Vagina (tissue), 2 donors: ENCODE data around the gene P2RX5. TPM values are rescaled to one million over a fixed set of nuclear protein-coding genes. Genes with fewer than 3 reads are reported as not detected.

Source experiments
- DNase-seq, 2 donors: peaks; one replicate each; pipeline ENCODE4 v3.0.0-alpha.2; 2017; ENCODE audit errors: extremely low spot score in 2 of 2
- H3K27ac ChIP-seq: fragments of 200-600 bp; sonication (generic); one replicate; pipeline ENCODE4 v1.5.1; 2019
- H3K27me3 ChIP-seq: fragments of 200-600 bp; sonication (generic); one replicate; pipeline ENCODE4 v1.5.1; 2019
- H3K36me3 ChIP-seq, 2 donors: fragments of 200-600 bp; sonication (generic); one replicate each; pipeline ENCODE4 v1.5.1; 2017 to 2019
- H3K4me1 ChIP-seq: fragments of 200-600 bp; sonication (generic); one replicate; pipeline ENCODE4 v1.5.1; 2019
- H3K4me3 ChIP-seq, 2 donors: fragments of 200-600 bp; sonication (generic); 1 replicate in 1 of 2; 2 replicates in 1 of 2; pipeline ENCODE4 v1.5.1; 2016 to 2019
- H3K9me3 ChIP-seq: fragments of 200-600 bp; sonication (generic); one replicate; pipeline ENCODE4 v1.5.1; 2019
- POLR2A ChIP-seq, 2 donors: fragments of 450-650 bp; IDR thresholded peaks; one replicate each; pipeline ENCODE4 v1.6.1; 2017; ENCODE audit warnings: antibody characterized with exemption in 2 of 2, mild to moderate bottlenecking in 2 of 2, moderate library complexity in 2 of 2
- POLR2AphosphoS5 ChIP-seq, 2 donors: sonication (generic); formaldehyde crosslinking; IDR thresholded peaks; one replicate each; pipeline ENCODE4 v1.9.0; 2017; ENCODE audit warnings: antibody characterized with exemption in 2 of 2, mild to moderate bottlenecking in 2 of 2, low read depth in 1 of 2; ENCODE audit not compliant: insufficient read depth in 1 of 2
- intact Hi-C: fragments of 100-400 bp; cut with DNase I; formaldehyde crosslinking; loops from one replicate; pipeline ENCODE4 v1.15.1; 2023
- total RNA-seq: library from RNA; depleted of rRNA; stranded (reverse); fragments of >200 nt; gene quantifications from one replicate; pipeline ENCODE4 v1.2.3, GENCODE V29; 2016
- TF ChIP-seq, protein P1 (sequence below), 3 experiments: fragments of 450-650 bp in 2 of 3; fragments of 200-600 bp in 1 of 3; sonication (generic) in 1 of 3; IDR thresholded peaks; one replicate each; pipeline ENCODE4 v1.5.1; 2017 to 2019; ENCODE audit warnings: antibody characterized with exemption in 3 of 3, mild to moderate bottlenecking in 2 of 3, moderate library complexity in 2 of 3

The P2RX5 gene
- total RNA-seq, 1 donor from 2014 or later: 1.7 TPM

DNA sequence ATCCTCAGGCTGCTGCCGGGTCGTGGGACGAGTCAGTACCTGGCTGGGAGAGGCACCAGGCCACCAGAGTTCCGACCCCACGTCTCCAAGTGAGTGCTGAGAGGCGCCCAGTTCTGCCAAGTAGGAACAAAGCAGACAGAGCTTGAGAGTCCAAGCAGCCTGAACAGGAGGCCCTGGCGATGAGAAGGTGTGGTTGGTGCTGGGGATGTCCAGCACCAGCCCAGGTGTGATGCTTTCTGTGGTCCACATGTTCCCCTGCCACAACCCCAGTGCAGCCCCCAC lies 38.4 kb downstream of the P2RX5 start:
- intact Hi-C loops: no loop called here
- TF ChIP-seq, protein P1, sequence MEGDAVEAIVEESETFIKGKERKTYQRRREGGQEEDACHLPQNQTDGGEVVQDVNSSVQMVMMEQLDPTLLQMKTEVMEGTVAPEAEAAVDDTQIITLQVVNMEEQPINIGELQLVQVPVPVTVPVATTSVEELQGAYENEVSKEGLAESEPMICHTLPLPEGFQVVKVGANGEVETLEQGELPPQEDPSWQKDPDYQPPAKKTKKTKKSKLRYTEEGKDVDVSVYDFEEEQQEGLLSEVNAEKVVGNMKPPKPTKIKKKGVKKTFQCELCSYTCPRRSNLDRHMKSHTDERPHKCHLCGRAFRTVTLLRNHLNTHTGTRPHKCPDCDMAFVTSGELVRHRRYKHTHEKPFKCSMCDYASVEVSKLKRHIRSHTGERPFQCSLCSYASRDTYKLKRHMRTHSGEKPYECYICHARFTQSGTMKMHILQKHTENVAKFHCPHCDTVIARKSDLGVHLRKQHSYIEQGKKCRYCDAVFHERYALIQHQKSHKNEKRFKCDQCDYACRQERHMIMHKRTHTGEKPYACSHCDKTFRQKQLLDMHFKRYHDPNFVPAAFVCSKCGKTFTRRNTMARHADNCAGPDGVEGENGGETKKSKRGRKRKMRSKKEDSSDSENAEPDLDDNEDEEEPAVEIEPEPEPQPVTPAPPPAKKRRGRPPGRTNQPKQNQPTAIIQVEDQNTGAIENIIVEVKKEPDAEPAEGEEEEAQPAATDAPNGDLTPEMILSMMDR (IDR thresholded peaks at IDR 0.05): no peak
- TF ChIP-seq POLR2A (IDR thresholded peaks at IDR 0.05) (no peak), POLR2AphosphoS5 (IDR thresholded peaks at IDR 0.05; ENCODE audit: insufficient read depth in 1 of 2, low read depth in 1 of 2) (no peak)
- Histone ChIP-seq H3K36me3 (peaks cover 0 to 3% of the 10 kb centered on the region in 2 donors), H3K9me3 (no peaks in the 10 kb centered on the region), H3K27ac (peak overlapping the region; percentile 90), H3K27me3 (no peaks in the 10 kb centered on the region), H3K4me3 (no peak overlapping the region), H3K4me1 (peaks cover 48% of the 10 kb centered on the region)
- DNase-seq: no peak

DNA sequence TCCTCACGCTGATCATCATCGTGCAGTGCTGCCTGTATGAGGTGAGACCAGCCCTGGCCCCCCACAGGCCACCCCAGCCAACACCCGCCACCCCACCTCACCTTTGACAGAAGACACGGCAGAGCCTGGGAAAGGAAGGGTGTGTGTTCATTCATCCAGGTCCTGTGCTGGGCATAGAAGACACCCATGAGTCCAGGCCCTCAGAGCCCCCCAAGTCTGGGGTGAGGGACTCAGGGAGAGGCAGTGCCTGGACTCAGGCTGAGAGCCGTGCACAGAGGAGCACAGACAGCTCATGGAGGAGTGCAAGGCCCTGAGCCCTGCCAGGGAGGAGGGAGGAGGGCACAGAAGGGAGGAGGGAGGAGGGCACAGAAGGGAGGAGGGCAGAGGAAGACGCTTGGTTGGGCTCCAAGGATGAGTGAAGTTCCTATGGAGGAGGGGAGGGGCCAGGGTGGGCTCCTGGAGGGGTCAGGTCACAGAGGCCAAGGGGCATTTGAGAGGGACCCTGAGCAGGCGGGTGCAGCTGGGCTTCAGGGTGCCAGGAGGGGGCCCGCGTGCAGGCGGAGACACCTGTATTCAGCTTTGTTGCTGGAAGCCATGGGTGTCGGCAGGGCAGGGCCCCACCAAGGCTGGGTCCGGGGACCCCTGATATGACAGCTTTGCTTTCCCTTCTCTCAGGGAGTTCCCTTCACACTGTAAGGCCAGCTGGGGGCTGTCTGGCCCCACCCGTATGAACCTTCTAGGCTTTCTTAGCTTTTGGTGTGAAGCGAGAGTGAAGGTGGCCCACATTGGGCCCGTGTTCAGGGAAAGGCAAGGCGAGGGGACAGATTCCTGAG lies 39.0 kb downstream of the P2RX5 start:
- Histone ChIP-seq H3K9me3 (no peaks in the 10 kb centered on the region), H3K36me3 (no peaks in the 10 kb centered on the region), H3K4me1 (peaks cover 48% of the 10 kb centered on the region), H3K4me3 (no peak overlapping the region), H3K27me3 (no peaks in the 10 kb centered on the region), H3K27ac (peak overlapping the region; percentile 90)
- intact Hi-C loops: no loop called here
- TF ChIP-seq POLR2AphosphoS5 (IDR thresholded peaks at IDR 0.05; ENCODE audit: insufficient read depth in 1 of 2, low read depth in 1 of 2): no peak
- no peak for TF ChIP-seq POLR2A (IDR thresholded peaks at IDR 0.05)
- TF ChIP-seq, protein P1 (IDR thresholded peaks at IDR 0.05): no peak
- DNase-seq: no peak

DNA sequence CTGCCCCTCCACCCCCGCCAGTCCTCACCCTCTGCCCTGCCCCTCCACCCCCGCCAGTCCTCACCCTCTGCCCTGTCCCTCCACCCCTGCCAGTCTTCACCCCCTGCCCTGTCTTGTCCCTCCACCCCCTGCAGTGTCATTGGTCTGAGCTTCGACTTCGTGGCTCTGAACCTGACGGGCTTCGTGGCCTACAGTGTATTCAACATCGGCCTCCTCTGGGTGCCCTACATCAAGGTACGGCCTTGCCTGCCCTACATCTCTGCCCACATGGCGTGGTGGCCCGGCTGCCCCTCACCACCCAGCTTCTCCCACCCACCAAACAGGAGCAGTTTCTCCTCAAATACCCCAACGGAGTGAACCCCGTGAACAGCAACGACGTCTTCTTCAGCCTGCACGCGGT lies 39.6 kb downstream of the P2RX5 start:
- Histone ChIP-seq H3K9me3 (no peaks in the 10 kb centered on the region), H3K4me1 (peaks cover 48% of the 10 kb centered on the region), H3K4me3 (no peak overlapping the region), H3K27me3 (no peaks in the 10 kb centered on the region), H3K36me3 (no peaks in the 10 kb centered on the region), H3K27ac (no peak overlapping the region)
- DNase-seq: no peak
- TF ChIP-seq, protein P1 (IDR thresholded peaks at IDR 0.05): no peak
- TF ChIP-seq POLR2AphosphoS5 (IDR thresholded peaks at IDR 0.05; ENCODE audit: insufficient read depth in 1 of 2, low read depth in 1 of 2): no peak
- intact Hi-C loops: no loop called here

DNA sequence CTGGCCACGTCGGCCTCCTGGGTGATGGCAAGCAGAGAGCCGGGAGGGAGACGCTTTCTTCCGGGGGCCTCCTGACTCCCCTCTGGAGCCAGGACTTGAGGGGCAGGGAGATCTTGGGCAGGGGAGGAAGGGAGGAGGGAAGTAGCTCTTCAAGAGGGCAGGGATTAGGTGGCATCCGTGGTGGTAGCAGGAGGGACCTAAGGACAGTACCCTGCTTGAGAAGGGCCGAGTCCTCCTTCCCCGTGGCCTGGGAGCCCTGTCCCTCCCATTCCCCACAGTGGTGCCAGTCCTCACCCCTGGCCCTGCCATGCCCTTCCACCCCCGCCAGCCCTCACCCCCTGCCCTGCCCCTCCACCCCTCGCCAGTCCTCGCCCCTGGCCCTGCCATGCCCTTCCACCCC lies 40.2 kb downstream of the P2RX5 start:
- intact Hi-C loops: no loop called here
- no peak overlapping the region for H3K4me3 ChIP-seq

DNA sequence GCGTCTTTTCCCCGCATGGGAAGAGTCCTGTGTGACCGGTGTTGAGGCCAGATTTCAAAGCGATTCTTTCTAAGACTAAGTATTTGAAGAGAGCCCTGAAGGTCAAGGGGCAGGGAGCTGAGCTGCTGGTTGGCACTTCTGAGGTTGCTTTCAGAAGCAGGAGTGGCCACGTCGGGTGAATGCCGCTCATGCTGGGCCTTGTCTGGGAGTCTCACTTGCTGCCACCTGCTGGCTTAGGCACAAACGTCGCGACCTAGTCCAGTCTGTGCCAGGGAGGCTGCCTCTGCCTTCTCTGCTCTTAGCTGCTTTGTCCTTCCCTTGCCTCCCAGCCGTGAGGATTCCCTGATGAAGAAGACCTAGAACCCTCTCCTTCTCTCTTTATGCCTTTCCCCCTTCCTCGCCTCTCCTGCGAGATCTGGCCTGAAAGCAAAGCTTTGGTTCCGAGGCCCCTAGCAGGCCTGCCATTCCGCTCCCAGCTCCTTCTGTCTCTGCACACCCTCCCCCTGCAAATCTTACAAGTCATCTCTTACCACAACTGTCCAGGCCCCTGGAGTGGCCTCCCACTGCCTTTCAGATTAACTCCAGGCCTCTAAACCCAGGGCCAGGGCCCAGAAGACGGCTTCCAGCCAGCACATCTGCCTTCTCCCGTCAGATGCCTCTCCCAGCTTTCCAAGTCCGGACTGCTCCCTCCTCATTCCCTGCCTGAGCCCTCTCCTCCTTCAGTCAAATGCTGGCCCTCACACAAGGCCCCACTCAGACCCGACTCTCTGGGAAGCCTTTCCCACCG lies 48.0 kb downstream of the P2RX5 start:
- no peaks in the 10 kb centered on the region for H3K27me3 ChIP-seq
- H3K4me3 ChIP-seq: no peak overlapping the region
- TF ChIP-seq POLR2AphosphoS5 (IDR thresholded peaks at IDR 0.05; ENCODE audit: insufficient read depth in 1 of 2, low read depth in 1 of 2) (peak in 1 of 2 donors; percentile 52), POLR2A (IDR thresholded peaks at IDR 0.05) (no peak)
- H3K27ac ChIP-seq: peak overlapping the region; percentile 18
- peaks cover 0 to 5% of the 10 kb centered on the region in 2 donors for H3K36me3 ChIP-seq
- intact Hi-C loops: loop anchor here (5.0 kb wide), 1 partner anchor 791 kb away; no protein-coding TSS in a partner anchor
- DNase-seq: no peak
- peaks cover 9% of the 10 kb centered on the region for H3K4me1 ChIP-seq
- H3K9me3 ChIP-seq: no peaks in the 10 kb centered on the region

More for the DNA sequence above, 40.2 kb downstream of the P2RX5 start:
- no peak for DNase-seq
- H3K27me3 ChIP-seq: no peaks in the 10 kb centered on the region
- H3K36me3 ChIP-seq: no peaks in the 10 kb centered on the region
- no peak overlapping the region for H3K27ac ChIP-seq
- H3K9me3 ChIP-seq: no peaks in the 10 kb centered on the region
- H3K4me1 ChIP-seq: peaks cover 44% of the 10 kb centered on the region
- no peak for TF ChIP-seq POLR2AphosphoS5 (IDR thresholded peaks at IDR 0.05; ENCODE audit: insufficient read depth in 1 of 2, low read depth in 1 of 2)
